Gastroesophageal sphincter (tissue), 3 donors: Measurements from ENCODE around the gene C11orf71.

ENCODE experiments used
- CTCF ChIP-seq, 4 experiments: fragments of 200-600 bp in 2 of 4; fragments of 450-650 bp in 2 of 4; sonication (generic) in 1 of 4; IDR thresholded peaks; one replicate each; pipeline ENCODE4 v1.5.1; 2017 to 2019; ENCODE audit warnings: antibody characterized with exemption in 4 of 4, mild to moderate bottlenecking in 2 of 4, moderate library complexity in 2 of 4
- EP300 ChIP-seq: sonication (generic); formaldehyde crosslinking; IDR thresholded peaks from one replicate; pipeline ENCODE4 v1.6.1; 2017; ENCODE audit warnings: antibody characterized with exemption, mild to moderate bottlenecking
- POLR2A ChIP-seq, 2 donors: fragments of 450-650 bp; IDR thresholded peaks; one replicate each; pipeline ENCODE4 v1.6.1; 2017; ENCODE audit warnings: antibody characterized with exemption in 2 of 2, mild to moderate bottlenecking in 2 of 2, moderate library complexity in 1 of 2
- POLR2AphosphoS5 ChIP-seq: sonication (generic); formaldehyde crosslinking; IDR thresholded peaks from one replicate; pipeline ENCODE4 v1.6.1; 2017; ENCODE audit warnings: antibody characterized with exemption

GRCh38 chr11:114416441-114416961 lies 16.2 kb upstream of the C11orf71 start:
- TF ChIP-seq POLR2A (IDR thresholded peaks at IDR 0.05): no peak
- TF ChIP-seq POLR2AphosphoS5: no peak
- TF ChIP-seq CTCF (IDR thresholded peaks at IDR 0.05): no peak
- no peak for TF ChIP-seq EP300
